ENCODE results near the gene ANKS1A.
A peak's percentile ranks its signal among the peaks of the same experiment; 100 is the strongest.

ANKS1A gene

DNA sequence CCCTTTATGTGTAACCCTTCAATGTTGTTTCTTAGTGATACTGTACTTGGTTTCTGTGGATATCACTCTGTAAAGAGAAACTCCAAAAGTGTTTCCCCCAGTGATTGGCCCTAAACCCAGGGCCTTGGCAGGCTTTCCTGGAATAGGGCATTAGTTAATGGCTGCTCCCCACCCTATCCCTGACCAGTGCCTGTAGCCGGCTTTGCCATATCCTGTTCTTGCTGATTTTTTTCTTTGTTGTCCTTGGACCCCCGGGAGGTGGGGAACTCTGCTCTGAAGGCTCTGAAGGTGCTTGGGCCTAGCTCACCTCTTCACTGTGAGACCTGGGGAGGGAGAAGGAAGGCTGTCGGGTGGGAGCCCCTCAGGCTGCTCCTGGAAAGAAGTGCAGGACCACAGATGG, 131.9 kb downstream of the ANKS1A start:
- DNase-seq (ENCODE audit: low spot score), result no peak

GRCh38 chr6:35023091-35024000, 134.3 kb downstream of the ANKS1A start:
- no peak for DNase-seq (ENCODE audit: low spot score)

- no peak for DNase-seq (ENCODE audit: low spot score)
Observed at GRCh38 chr6:35024551-35025054, 135.5 kb downstream of the ANKS1A start.

- no peak for DNase-seq (ENCODE audit: low spot score)
Observed at GRCh38 chr6:35025232-35026188, 136.5 kb downstream of the ANKS1A start.

DNA sequence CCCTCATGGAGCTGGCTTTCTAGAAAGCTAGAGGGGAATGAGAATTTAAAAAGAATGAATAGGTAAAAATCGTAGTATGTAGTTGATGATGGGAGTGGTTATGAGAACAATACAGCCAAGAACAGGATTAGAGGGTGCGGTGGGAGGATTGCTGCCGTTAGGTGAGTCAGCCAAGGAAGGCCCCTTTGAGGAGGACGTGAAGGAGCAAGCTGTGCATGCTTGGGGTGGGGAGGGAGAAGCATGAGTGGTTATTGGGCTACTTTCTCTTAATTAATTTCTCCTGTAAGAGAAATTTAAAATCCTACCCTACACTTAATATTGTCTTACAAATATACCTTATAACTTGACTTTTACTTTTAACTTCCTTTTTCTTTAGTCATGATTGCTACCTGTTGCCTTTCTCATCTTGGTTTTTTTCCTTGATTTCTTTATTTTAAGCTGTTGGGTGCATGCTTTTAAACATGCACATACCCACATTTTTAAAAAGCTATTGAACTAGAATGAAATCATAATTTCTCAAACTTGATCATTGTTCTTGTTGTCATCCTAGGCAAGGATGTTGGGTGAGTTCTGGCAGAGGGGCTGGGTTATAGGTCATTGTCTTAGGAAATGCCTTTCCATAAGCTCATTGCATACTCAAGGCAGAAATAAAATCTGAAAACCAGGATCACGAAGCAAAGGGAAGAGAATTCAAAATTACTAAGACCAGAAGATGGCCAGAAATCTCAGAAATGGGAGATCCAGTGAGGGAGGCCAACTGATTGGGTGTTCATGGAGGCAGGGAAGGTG, 137.6 kb downstream of the ANKS1A start:
- no peak for DNase-seq (ENCODE audit: low spot score)

DNA sequence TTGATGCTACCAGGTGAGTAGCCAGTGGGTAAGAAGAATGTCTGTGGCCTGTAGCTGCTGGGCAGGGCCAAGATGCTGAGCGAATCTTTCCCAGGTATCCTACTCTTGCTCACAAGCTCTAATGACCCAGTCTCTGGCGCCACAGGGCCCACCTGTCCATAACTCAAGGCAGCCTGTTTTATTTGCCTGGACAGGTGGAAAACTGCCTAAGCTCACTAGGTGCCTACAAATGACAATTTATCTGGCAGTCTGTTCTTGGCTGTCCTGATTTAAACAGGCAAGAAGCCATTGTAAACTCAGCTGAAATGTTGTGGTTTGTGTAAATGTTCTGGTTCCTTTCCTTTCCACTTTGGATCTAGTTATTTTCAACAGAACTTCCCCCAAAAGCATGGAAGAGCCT, 138.8 kb downstream of the ANKS1A start:
- peak; percentile 94 for DNase-seq (ENCODE audit: low spot score)

- no peak for DNase-seq (ENCODE audit: low spot score)
Observed at GRCh38 chr6:35028781-35029769, 140.0 kb downstream of the ANKS1A start.

DNA sequence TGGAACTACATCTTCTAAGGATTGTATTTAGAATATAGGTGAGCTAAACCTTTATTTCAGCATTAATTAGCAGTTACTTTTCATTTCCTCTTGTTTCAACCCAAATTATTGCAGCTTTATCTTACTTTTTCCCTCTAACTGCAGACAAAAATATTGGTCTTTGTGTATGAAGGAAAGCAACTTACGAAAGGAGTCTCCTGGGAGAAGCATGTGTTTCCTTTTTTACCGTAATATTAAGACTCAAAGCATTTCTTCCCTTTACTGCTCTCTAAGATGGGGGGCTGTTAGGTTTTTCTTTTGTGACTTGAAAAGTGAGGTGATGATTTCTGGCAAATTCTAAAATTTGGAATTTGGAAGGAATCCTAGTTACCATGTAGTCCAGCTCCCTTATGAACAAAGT, 141.0 kb downstream of the ANKS1A start:
- DNase-seq (ENCODE audit: low spot score), result no peak

DNA sequence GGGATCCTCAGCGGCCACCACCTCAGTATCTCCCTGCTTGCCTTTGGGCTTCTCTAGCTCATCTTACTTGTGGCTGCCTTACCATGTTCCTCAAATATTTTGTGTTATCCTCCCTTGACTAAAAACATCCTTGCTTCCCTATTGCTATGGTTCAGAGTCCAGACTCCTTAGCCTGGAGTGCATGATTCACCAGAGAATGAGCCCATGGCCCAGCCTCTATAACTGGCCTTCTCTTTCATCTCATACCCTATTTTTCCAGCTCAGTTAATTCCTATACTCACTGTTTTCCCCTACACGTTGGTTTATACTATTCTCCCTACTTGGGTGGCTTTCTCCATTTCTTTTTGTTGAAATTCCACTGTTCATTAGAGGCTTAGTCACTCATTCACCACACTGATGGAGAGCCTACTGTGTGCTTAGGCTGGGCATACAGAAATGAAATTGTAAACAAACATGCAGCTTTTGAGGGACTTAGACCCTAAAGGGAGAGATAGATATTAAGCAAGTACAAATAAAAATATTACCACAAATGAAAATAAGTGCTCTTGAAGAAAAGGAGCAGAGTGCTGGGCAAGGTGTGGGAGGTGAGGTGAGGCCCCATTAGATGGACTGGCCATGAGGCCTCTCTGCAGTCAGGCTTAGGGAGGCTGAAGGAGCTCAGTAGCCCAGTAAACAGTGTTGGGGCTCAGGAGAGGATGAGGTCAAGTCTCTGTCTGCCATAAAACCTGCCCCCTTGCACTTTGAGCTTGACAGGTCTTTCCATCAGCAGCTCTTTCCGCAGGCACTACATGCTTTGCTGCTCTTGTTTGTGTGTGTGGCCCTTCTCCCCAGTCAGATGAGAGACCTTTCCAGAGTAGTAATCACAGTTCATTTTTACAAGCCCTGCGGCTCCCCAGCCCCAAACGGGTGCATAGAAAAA, 142.8 kb downstream of the ANKS1A start:
- DNase-seq (ENCODE audit: low spot score), result no peak

DNA sequence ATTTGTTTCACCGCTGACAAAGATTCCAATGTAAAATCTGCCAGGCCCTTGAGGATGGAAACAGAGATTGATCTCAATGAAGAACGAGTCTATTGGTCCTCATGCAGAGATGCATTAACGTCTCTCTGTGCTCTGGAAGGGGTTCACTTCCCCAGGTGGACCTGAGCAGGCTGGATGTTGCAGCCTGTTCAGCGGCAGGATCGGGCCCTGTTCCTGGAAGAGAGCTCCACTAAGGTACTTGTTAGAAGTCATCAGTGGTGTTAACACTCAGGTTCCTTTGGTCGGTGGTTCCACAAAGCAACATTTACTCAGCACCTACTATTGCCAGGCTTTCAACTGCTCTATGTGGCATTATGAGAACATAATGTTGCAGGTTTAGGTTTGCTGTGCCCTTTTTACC, 144.6 kb downstream of the ANKS1A start:
- no peak for DNase-seq (ENCODE audit: low spot score)

DNA sequence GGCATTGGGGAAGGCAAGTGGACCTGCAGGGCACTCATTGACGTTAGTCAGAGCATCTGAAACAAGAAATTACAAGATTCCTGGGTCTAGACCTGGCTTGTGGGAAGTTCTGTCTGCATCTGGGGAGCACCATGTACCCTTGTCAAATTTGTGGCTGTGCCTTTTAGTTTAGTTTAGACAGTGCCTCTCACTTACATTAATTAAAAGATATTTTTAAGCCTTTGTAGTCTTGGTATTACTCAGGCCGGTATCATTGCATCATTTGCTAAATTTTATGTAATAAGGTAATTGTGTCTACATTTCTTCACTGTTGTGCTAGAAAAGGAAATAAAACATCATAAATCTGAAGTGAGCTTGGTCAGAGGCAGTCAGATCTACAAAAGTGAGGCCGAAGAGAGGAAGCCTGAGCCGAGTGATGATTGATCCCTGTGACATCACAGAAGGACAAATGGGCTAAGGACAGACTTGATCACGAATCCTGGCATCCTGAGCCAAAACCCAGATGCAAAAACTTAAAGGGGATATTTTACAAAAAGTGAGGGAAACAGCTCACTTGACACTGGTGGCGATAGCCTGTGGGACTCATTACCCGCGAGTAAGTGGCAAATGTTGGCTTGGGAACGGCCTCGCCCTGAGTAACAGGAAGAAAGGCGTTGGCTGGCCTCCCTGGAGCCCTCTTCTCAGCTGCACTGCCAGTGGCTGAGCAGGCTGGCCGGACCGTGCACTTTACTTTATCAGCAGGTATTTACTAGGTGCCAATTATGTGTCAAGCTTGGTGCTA, 145.5 kb downstream of the ANKS1A start:
- no peak for DNase-seq (ENCODE audit: low spot score)

DNA sequence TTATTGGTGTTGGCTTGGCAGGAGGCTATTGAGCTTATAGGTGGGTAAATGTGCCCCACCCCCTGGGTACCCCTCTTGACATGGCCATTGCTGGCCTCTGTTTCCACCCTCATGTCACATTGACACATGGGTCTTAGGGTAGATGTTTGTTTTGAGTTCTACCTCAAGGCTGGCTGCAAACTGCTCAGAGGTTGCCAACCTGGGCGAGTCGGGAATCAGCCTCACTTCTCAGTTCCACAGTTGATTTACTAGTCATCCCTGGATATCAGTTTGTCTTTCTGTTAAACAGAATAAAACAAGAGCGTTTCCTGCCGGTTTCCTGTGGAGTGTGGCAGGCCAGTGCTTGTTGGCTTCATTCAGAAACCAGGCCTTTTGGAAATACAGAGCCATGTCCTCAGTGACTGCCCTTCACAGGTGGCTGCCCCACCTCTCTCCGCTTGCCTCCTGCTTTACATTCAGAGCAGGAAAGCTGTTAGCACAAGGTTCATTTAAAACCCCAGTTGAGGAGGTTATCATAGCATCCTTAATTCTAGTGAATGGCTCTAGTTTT, 146.5 kb downstream of the ANKS1A start:
- DNase-seq (ENCODE audit: low spot score), result no peak

GRCh38 chr6:35036059-35036827, 147.2 kb downstream of the ANKS1A start:
- no peak for DNase-seq (ENCODE audit: low spot score)

- no peak for DNase-seq (ENCODE audit: low spot score)
Observed at GRCh38 chr6:35036828-35037663, 148.0 kb downstream of the ANKS1A start.

DNA sequence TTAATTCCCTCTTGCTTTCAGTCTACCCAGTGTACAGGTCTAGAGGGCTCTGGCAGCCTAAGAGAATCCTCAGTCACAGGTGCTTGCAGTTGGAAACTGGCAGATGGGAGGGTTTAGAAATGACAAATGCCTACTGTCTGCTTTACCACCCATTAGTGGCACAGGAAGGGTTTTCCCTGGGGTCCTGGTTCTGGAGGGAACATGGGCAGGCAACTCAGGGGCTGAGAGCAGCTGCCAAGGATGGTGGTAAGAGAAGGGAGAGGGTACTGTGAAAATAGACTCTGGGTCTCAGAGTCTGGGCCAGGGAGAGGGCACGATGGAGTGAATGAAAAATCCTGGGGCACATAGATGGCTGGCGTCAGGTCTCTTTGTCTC, 148.6 kb downstream of the ANKS1A start:
- DNase-seq (ENCODE audit: low spot score), result no peak

DNA sequence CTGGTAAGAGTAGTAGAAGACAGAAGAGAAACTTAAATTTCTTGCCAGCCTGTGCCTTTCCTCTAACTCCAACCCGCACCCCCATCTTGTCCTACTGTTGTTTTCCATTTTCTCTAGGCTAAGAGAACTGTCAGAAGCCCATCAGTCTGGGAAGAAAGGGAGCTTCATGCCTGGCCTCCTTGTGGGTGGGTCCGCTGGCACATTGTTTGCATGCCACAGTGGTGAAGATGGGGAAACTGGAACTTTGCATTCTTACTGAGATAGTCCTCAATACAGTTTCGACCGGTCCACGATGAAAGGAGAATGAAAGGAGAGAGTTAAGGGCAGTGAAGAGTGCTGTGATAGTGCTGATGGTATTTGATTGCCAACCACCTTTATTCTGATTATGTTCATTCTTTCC, 149.0 kb downstream of the ANKS1A start:
- DNase-seq (ENCODE audit: low spot score), result no peak

DNA sequence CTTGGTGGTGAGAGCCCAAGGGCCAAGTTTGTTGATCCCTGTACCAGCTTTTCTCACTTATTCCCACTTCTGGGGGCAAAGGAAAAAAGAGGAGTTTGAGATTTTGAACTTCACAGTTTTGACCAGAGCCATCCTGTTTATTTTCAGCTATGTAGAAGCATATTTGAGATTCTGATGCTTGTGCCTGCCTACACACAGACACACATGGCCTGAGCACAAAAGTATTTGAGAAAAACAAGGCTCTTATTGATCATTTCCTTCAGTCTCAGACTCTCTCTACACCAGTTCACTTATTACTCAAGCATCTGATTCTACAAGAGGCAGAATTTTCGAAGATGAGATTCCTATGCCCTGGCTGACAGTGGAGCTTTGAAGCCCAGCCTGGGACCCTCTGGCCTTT, 151.3 kb downstream of the ANKS1A start:
- DNase-seq (ENCODE audit: low spot score), result no peak
